Hematopoietic multipotent progenitor cell treated with erythropoietin and hydrocortisone succinate and interleukin-3 and kit ligand, for 4 days (in vitro differentiated cells): Measurements from ENCODE around the gene KCNIP4.
"Not testable (repeated sequence)": the region's sequence is repeated elsewhere in the genome, so short reads cannot be mapped to it uniquely, and the experiment has no call there.

Experiments used
- DNase-seq: peaks from one replicate; pipeline ENCODE4 v3.0.0-alpha.2; 2015

Gene KCNIP4

GRCh38 chr4:21948347-21949072 lies at the start of gene KCNIP4:
KCNIP4 (minus strand) TSS chr4:21948772.
- peak; percentile 22 for DNase-seq

GRCh38 chr4:21996618-21997017 lies 48.0 kb upstream of the KCNIP4 start:
- not testable (repeated sequence) for DNase-seq

GRCh38 chr4:21992330-21992729 lies 43.8 kb upstream of the KCNIP4 start:
- no peak for DNase-seq

GRCh38 chr4:21991562-21991961 lies 43.0 kb upstream of the KCNIP4 start:
- DNase-seq = no peak

- no peak for DNase-seq
Observed at GRCh38 chr4:21991050-21991449, 42.5 kb upstream of the KCNIP4 start.

- no peak for DNase-seq
Observed at GRCh38 chr4:21989351-21989750, 40.8 kb upstream of the KCNIP4 start.

- DNase-seq = no peak
Observed at GRCh38 chr4:21986307-21986706, 37.7 kb upstream of the KCNIP4 start.

GRCh38 chr4:21982087-21982486 lies 33.5 kb upstream of the KCNIP4 start:
- DNase-seq = no peak

GRCh38 chr4:21979196-21979595 lies 30.6 kb upstream of the KCNIP4 start:
- DNase-seq = no peak

GRCh38 chr4:21976166-21976565 lies 27.6 kb upstream of the KCNIP4 start:
- no peak for DNase-seq

- no peak for DNase-seq
Observed at GRCh38 chr4:21973850-21974249, 25.3 kb upstream of the KCNIP4 start.

GRCh38 chr4:21964762-21965319 lies 16.3 kb upstream of the KCNIP4 start:
- no peak for DNase-seq

- DNase-seq = no peak
Observed at GRCh38 chr4:21962691-21963090, 14.1 kb upstream of the KCNIP4 start.

- no peak for DNase-seq
Observed at GRCh38 chr4:21960793-21961192, 12.2 kb upstream of the KCNIP4 start.

GRCh38 chr4:21954916-21955315 lies 6.3 kb upstream of the KCNIP4 start:
- DNase-seq = no peak

- DNase-seq = no peak
Observed at GRCh38 chr4:21953653-21954052, 5.1 kb upstream of the KCNIP4 start.

GRCh38 chr4:21952549-21952948 lies 4.0 kb upstream of the KCNIP4 start:
- DNase-seq = no peak

- DNase-seq = peak; percentile 8
Observed at GRCh38 chr4:21949073-21949457, 493 bp upstream of the KCNIP4 start.

GRCh38 chr4:21947791-21948346 lies 703 bp downstream of the KCNIP4 start:
- DNase-seq = no peak

- no peak for DNase-seq
Observed at GRCh38 chr4:21946858-21947257, 1.7 kb downstream of the KCNIP4 start.

GRCh38 chr4:21921526-21922180 lies 26.9 kb downstream of the KCNIP4 start:
- no peak for DNase-seq

- DNase-seq = no peak
Observed at GRCh38 chr4:21915761-21916160, 32.8 kb downstream of the KCNIP4 start.

- no peak for DNase-seq
Observed at GRCh38 chr4:21901831-21902230, 46.7 kb downstream of the KCNIP4 start.

- DNase-seq = no peak
Observed at GRCh38 chr4:21901281-21901680, 47.3 kb downstream of the KCNIP4 start.
